ENCODE data around the gene CCDC187. TPM values are rescaled to one million over a fixed set of nuclear protein-coding genes. Genes with fewer than 3 reads are reported as not detected.

Gene CCDC187
- total and polyA plus RNA-seq, 2 of the 8 experiments (the other 6 are each of a cell fraction or from before 2014, with no cell fraction given), result 0.02 TPM; not detected in 1

- no peak for TF ChIP-seq SIRT6 (IDR thresholded peaks at IDR 0.05; ENCODE audit: low read length)
Observed at GRCh38 chr9:136259836-136260235, 44.1 kb downstream of the CCDC187 start (continued).

GRCh38 chr9:136259517-136259813, 44.4 kb downstream of the CCDC187 start:
- Histone ChIP-seq H2BK15ac (ENCODE audit: low read length) (no peak overlapping the region), H4K91ac (replicated peaks; ENCODE audit: insufficient read length, low read length) (no peak overlapping the region), H2BK5ac (ENCODE audit: low read depth, low read length) (no peak overlapping the region; the same call in 1 of the 2 replicates), H3K9me3 (ENCODE audit: insufficient read depth in 2 of 2, low read depth in 1 of 2, low read length in 1 of 2) (no peaks in the 10 kb centered on the region), H3K79me1 (ENCODE audit: low read depth, low read length) (no peaks in the 10 kb centered on the region), H3K56ac (replicated peaks; ENCODE audit: insufficient read length, low read depth, low read length) (no peak overlapping the region), H3K4me2 (ENCODE audit: insufficient read depth in 1 of 2, low read depth in 2 of 2, low read length in 2 of 2) (no peak overlapping the region), H3K27ac (ENCODE audit: low read depth, low read length) (no peak overlapping the region), H4K5ac (ENCODE audit: insufficient read length, low read depth, low read length) (no peak overlapping the region), H3K27me3 (replicated peaks in 1 of 4; ENCODE audit: control insufficient read depth in 3 of 4, extremely low read depth in 1 of 4, insufficient read depth in 3 of 4, low read length in 3 of 4) (no peaks in the 10 kb centered on the region), H3K4me1 (replicated peaks in 1 of 4; ENCODE audit: control insufficient read depth in 3 of 4, insufficient read depth in 4 of 4, low read length in 3 of 4) (peaks cover 0 to 5% (median 2%) of the 10 kb centered on the region in 4 experiments; a peak in 4 of 7 replicates), H2BK120ac (replicated peaks; ENCODE audit: low read depth, low read length) (no peak overlapping the region), H2BK12ac (ENCODE audit: low read depth, low read length) (no peak overlapping the region), H4K20me1 (replicated peaks in 1 of 2; ENCODE audit: control insufficient read depth in 1 of 2, insufficient read depth in 2 of 2, low read length in 2 of 2) (no peaks in the 10 kb centered on the region), H3K23ac (ENCODE audit: insufficient read length) (no peak overlapping the region), H3K14ac (ENCODE audit: insufficient read length) (no peak overlapping the region), H3K36me3 (ENCODE audit: control insufficient read depth in 2 of 4, insufficient read depth in 4 of 4, low read length in 3 of 4) (no peaks in the 10 kb centered on the region), H3K18ac (ENCODE audit: extremely low read depth, low read length) (no peak overlapping the region), H2AK5ac (ENCODE audit: low read depth, low read length) (no peak overlapping the region), H4K8ac (ENCODE audit: extremely low read depth, insufficient read depth, low read length) (peak overlapping the region; percentile 57), H2BK20ac (ENCODE audit: low read length) (no peak overlapping the region), H2AFZ (ENCODE audit: low read length) (no peak overlapping the region), H3K9ac (replicated peaks in 1 of 4; ENCODE audit: extremely low read depth in 1 of 4, low read depth in 3 of 4, low read length in 3 of 4) (no peak overlapping the region), H3K4me3 (ENCODE audit: extremely low read depth in 1 of 4, insufficient read depth in 2 of 4, low read depth in 3 of 4, low read length in 4 of 4) (no peak overlapping the region), H3K23me2 (ENCODE audit: low read depth, low read length) (no peaks in the 10 kb centered on the region), H3K79me2 (ENCODE audit: control insufficient read depth in 1 of 2, insufficient read depth in 2 of 2, low read length in 2 of 2) (no peaks in the 10 kb centered on the region), H3K4ac (replicated peaks; ENCODE audit: insufficient read length, low read depth, low read length) (no peak overlapping the region)
- CTCF ChIA-PET (ENCODE audit: partially characterized antibody), result no interaction called here
- 85% methylated on average over 4 of the region's 4 CpGs; no CpG with 5 or more reads in 1 of the 2 experiments for WGBS, 2 experiments (ENCODE audit: extremely low coverage in 1 of 2, insufficient coverage in 1 of 2, insufficient read length in 1 of 2, insufficient replicate concordance in 2 of 2, low coverage in 1 of 2, low lambda C conversion rate in 2 of 2, missing lambda C conversion rate in 1 of 2)
- TF ChIP-seq RFX5 (IDR thresholded peaks at IDR 0.05; ENCODE audit: borderline replicate concordance, low read depth, low read length), result no peak
- TF ChIP-seq TCF12 (IDR thresholded peaks at IDR 0.05; ENCODE audit: low read depth, low read length), result no peak
- no peak for TF ChIP-seq KDM5A (IDR thresholded peaks at IDR 0.05; ENCODE audit: low read length)
- no peak for TF ChIP-seq HDAC2 (IDR thresholded peaks at IDR 0.05; ENCODE audit: borderline replicate concordance in 1 of 2, low read depth in 2 of 2, low read length in 2 of 2)
- no peak for TF ChIP-seq BCL11A (IDR thresholded peaks at IDR 0.05; ENCODE audit: low read depth in 2 of 2, low read length in 2 of 2)
- POLR2A ChIA-PET (ENCODE audit: partially characterized antibody), result no interaction called here
- FAIRE-seq, result no peak
- no peak for DNase-seq (ENCODE audit: low read depth in 1 of 2, low spot score in 2 of 2)
